Left ventricle myocardium inferior (tissue), 1 donor: ENCODE measurements around the gene PTBP1. TPM values are rescaled to one million over a fixed set of nuclear protein-coding genes. Genes with fewer than 3 reads are reported as not detected.

Experiments used
- DNase-seq: peaks from one replicate; pipeline ENCODE4 v3.0.0-alpha.2; 2020
- H3K27ac ChIP-seq: fragments of 200-600 bp; replicated peaks from 2 replicates; pipeline ENCODE4 v1.8.0; 2021
- H3K27me3 ChIP-seq: fragments of 200-600 bp; 2 replicates; pipeline ENCODE4 v1.8.0; 2021; ENCODE audit warnings: low read depth
- H3K36me3 ChIP-seq: fragments of 200-600 bp; 2 replicates; pipeline ENCODE4 v1.8.0; 2021
- H3K4me1 ChIP-seq: fragments of 200-600 bp; 2 replicates; pipeline ENCODE4 v1.8.0; 2021
- H3K4me3 ChIP-seq: fragments of 200-600 bp; 2 replicates; pipeline ENCODE4 v1.8.0; 2021; ENCODE audit warnings: mild to moderate bottlenecking, moderate library complexity
- H3K9me3 ChIP-seq: fragments of 200-600 bp; replicated peaks from 2 replicates; pipeline ENCODE4 v1.8.0; 2021
- CTCF ChIP-seq: fragments of 200-600 bp; IDR thresholded peaks from 2 replicates; pipeline ENCODE4 v1.8.0; 2021; ENCODE audit warnings: antibody characterized with exemption, mild to moderate bottlenecking, borderline replicate concordance
- intact Hi-C: fragments of 100-400 bp; cut with micrococcal nuclease; formaldehyde crosslinking; loops from one replicate; pipeline ENCODE4 v1.11.0; 2022
- total RNA-seq: library from RNA; stranded (reverse); fragmentation: NEBNext Ultra II Directional; extraction: Animal tissue kit (Norgen Biotek cat#: 25700); gene quantifications from one replicate; pipeline ENCODE4 v1.2.1, GENCODE V29; 2021
- donor health status: DM: no; HTN: yes; CAD: no; lungs with severe emphysema.

PTBP1 gene
- total RNA-seq, 1 donor from 2014 or later, result 55.6 TPM

- Histone ChIP-seq H3K27me3 (no peaks in the 10 kb centered on the region), H3K36me3 (peaks cover 97% of the 10 kb centered on the region), H3K27ac (no peak overlapping the region), H3K4me3 (no peak overlapping the region), H3K4me1 (peaks cover 39% of the 10 kb centered on the region), H3K9me3 (no peaks in the 10 kb centered on the region)
- no peak for DNase-seq
- no peak for TF ChIP-seq CTCF
- intact Hi-C loops, result no loop called here
Observed at GRCh38 chr19:808423-808775, 11.1 kb downstream of the PTBP1 start.

DNA sequence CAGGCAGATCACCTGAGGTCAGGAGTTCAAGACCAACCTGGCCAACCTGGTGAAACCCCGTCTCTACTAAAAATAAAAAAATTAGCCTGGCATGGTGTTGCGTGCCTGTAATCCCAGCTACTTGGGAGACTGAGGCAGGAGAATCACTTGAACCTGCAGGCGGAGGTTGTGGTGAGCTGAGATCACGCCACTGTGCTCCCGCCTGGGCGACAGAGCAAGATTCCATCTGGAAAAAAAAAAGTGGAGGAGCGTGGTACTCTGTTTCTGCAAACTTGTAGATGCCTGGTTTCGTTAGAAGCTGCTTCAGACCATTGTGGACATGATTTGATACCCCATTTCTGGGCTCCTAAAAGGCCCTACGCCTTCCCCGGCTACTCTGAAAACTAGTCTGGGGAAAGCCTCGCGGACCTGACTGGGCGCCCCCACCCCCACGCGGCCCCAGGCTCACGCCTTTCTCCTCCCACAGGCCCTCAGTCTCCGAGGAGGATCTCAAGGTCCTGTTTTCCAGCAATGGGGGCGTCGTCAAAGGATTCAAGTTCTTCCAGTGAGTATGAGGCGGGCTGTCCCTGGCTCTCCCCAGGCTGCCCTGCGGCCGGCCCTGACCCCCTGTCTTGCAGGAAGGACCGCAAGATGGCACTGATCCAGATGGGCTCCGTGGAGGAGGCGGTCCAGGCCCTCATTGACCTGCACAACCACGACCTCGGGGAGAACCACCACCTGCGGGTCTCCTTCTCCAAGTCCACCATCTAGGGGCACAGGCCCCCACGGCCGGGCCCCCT is 13.0 kb downstream of the PTBP1 start:
- intact Hi-C loops, result no loop called here
- no peak overlapping the region for H3K4me3 ChIP-seq
- H3K36me3 ChIP-seq, result peaks cover 80% of the 10 kb centered on the region
- H3K9me3 ChIP-seq, result no peaks in the 10 kb centered on the region
- no peak for DNase-seq
- peaks cover 20% of the 10 kb centered on the region for H3K4me1 ChIP-seq
- H3K27me3 ChIP-seq, result no peaks in the 10 kb centered on the region
- H3K27ac ChIP-seq, result no peak overlapping the region
- no peak for TF ChIP-seq CTCF

DNA sequence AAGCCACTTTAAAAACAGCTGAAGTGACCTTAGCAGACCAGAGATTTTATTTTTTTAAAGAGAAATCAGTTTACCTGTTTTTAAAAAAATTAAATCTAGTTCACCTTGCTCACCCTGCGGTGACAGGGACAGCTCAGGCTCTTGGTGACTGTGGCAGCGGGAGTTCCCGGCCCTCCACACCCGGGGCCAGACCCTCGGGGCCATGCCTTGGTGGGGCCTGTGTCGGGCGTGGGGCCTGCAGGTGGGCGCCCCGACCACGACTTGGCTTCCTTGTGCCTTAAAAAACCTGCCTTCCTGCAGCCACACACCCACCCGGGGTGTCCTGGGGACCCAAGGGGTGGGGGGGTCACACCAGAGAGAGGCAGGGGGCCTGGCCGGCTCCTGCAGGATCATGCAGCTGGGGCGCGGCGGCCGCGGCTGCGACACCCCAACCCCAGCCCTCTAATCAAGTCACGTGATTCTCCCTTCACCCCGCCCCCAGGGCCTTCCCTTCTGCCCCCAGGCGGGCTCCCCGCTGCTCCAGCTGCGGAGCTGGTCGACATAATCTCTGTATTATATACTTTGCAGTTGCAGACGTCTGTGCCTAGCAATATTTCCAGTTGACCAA is 13.7 kb downstream of the PTBP1 start:
- Histone ChIP-seq H3K4me3 (no peak overlapping the region), H3K4me1 (peaks cover 13% of the 10 kb centered on the region), H3K27me3 (no peaks in the 10 kb centered on the region), H3K27ac (no peak overlapping the region), H3K9me3 (no peaks in the 10 kb centered on the region), H3K36me3 (peaks cover 73% of the 10 kb centered on the region)
- TF ChIP-seq CTCF, result no peak
- DNase-seq, result no peak
- intact Hi-C loops, result no loop called here

- no peak for DNase-seq
- H3K27ac ChIP-seq, result no peak overlapping the region
- H3K36me3 ChIP-seq, result peaks cover 67% of the 10 kb centered on the region
- H3K27me3 ChIP-seq, result no peaks in the 10 kb centered on the region
- no peak for TF ChIP-seq CTCF
- intact Hi-C loops, result no loop called here
- peaks cover 7% of the 10 kb centered on the region for H3K4me1 ChIP-seq
- H3K9me3 ChIP-seq, result no peaks in the 10 kb centered on the region
- H3K4me3 ChIP-seq, result no peak overlapping the region
Observed at GRCh38 chr19:811506-812048, 14.3 kb downstream of the PTBP1 start.

DNA sequence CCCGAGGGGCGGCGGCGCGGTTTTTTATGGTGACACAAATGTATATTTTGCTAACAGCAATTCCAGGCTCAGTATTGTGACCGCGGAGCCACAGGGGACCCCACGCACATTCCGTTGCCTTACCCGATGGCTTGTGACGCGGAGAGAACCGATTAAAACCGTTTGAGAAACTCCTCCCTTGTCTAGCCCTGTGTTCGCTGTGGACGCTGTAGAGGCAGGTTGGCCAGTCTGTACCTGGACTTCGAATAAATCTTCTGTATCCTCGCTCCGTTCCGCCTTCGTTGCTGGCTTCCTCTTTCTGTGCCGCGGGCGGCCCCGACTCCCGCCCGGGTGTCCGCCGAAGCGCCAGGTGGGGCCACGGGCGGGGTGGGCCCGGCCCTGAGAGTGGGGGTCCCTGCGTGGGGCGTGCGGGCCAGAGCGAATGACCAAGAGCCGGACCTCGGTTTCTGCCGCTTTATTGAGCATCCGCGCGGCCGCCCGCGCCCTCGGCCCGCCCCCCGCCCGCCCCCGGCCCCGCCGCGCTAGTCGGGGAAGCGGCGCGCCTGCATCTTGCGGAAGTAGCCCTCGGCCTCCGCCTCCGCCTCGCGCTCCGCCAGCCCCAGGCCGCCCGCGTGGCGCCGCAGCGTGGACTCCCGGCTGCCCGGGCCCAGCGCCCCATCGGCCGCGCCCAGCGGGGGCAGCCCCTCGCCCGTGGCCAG is 14.9 kb downstream of the PTBP1 start:
- Histone ChIP-seq H3K27me3 (no peaks in the 10 kb centered on the region), H3K27ac (no peak overlapping the region), H3K4me3 (no peak overlapping the region), H3K4me1 (peaks cover 1% of the 10 kb centered on the region), H3K36me3 (peaks cover 61% of the 10 kb centered on the region), H3K9me3 (no peaks in the 10 kb centered on the region)
- no peak for TF ChIP-seq CTCF
- intact Hi-C loops, result no loop called here
- no peak for DNase-seq
